ENCODE data around the gene ACSL1.

The ACSL1 gene

DNA sequence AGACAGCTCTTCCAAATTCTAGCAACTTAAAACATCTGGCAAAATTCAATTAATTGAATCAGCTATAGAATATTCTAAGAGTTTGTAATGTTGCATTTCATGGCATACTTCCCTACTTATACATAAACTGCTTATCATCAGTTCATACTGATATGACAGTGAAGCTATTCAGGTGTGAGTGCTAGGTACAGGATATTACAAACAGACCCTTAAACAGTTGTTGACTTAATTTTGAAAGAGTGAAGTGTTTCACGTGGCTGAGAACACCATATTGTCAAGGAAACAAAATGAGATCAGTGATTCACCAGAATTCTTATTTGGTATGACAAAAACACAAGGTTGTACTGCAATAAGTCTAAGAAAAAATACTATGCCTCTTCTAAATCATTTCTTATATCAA, 119.3 kb downstream of the ACSL1 start:
- no peak for DNase-seq

DNA sequence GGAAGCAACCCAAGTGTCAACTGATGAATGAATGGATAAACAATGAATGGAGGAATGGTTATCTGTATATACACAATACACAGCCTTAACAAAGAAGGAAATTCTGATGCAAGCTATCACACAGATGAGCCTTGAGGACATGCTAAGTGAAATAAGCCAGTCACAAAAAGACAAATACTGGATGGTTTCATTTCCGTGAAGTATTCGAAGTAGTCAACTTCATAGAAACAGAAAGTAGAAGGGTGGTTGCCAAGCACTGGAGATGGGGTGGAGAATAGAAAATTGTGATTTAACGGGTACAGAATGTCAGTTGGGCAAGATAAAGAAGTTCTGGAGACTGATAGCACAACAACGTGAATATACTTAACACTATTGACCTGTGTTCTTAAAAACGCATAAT, 120.1 kb downstream of the ACSL1 start:
- DNase-seq, result no peak

All from effector CD4-positive, alpha-beta T cell (primary cell).